Stimulated activated CD8-positive, alpha-beta memory T cell treated with anti-CD3 and anti-CD28 coated beads, Interleukin-12 subunit alpha, Interleukin-12 subunit beta, amount 100 ng/mL, for 24 hours (primary cell): Measurements from ENCODE around the gene IL6.
"Not testable (repeated sequence)": the region's sequence is repeated elsewhere in the genome, so short reads cannot be mapped to it uniquely, and the experiment has no call there.

Source experiments
- DNase-seq: peaks from one replicate; pipeline ENCODE4 v3.0.0-alpha.2; 2020; ENCODE audit errors: extremely low read depth

Gene IL6

GRCh38 chr7:22727714-22728035, 675 bp downstream of the IL6 start:
- no peak for DNase-seq

- DNase-seq: no peak
These were observed 1.5 kb downstream of the IL6 start for GRCh38 chr7:22728401-22729029.

GRCh38 chr7:22729180-22729825, 2.3 kb downstream of the IL6 start:
- DNase-seq: no peak

GRCh38 chr7:22730066-22730710, 3.2 kb downstream of the IL6 start:
- DNase-seq: no peak

- no peak for DNase-seq
These were observed 4.1 kb downstream of the IL6 start for GRCh38 chr7:22730921-22731654.

GRCh38 chr7:22731766-22732165, 4.8 kb downstream of the IL6 start:
- DNase-seq: no peak

- DNase-seq: no peak
These were observed 5.6 kb downstream of the IL6 start for GRCh38 chr7:22732556-22733126.

- no peak for DNase-seq
These were observed 6.8 kb downstream of the IL6 start for GRCh38 chr7:22733761-22734160.

- DNase-seq: no peak
These were observed 16.0 kb downstream of the IL6 start for GRCh38 chr7:22743014-22743413.

GRCh38 chr7:22751341-22751740, 24.3 kb downstream of the IL6 start:
- no peak for DNase-seq

GRCh38 chr7:22757338-22757994, 30.5 kb downstream of the IL6 start:
- no peak for DNase-seq

GRCh38 chr7:22758576-22758975, 31.6 kb downstream of the IL6 start:
- no peak for DNase-seq

- DNase-seq: no peak
These were observed 32.7 kb downstream of the IL6 start for GRCh38 chr7:22759721-22760120.

- DNase-seq: no peak
These were observed 35.9 kb downstream of the IL6 start for GRCh38 chr7:22762866-22763265.

- no peak for DNase-seq
These were observed 38.6 kb downstream of the IL6 start for GRCh38 chr7:22765609-22766008.

- DNase-seq: no peak
These were observed 44.3 kb downstream of the IL6 start for GRCh38 chr7:22771194-22771871.

GRCh38 chr7:22771872-22772228, 44.9 kb downstream of the IL6 start:
- no peak for DNase-seq

- DNase-seq: no peak
These were observed 45.9 kb downstream of the IL6 start for GRCh38 chr7:22772885-22773284.

- no peak for DNase-seq
These were observed 50.0 kb downstream of the IL6 start for GRCh38 chr7:22776964-22777363.

GRCh38 chr7:22779730-22780323, 52.8 kb downstream of the IL6 start:
- not testable (repeated sequence) for DNase-seq

GRCh38 chr7:22781230-22781711, 54.3 kb downstream of the IL6 start:
- DNase-seq: no peak
